ENCODE measurements around the gene FNDC3B. TPM values are rescaled to one million over a fixed set of nuclear protein-coding genes. Genes with fewer than 3 reads are reported as not detected.

The FNDC3B gene
- total RNA-seq, 1 experiment from 2014 or later: 173 TPM

GRCh38 chr3:172227340-172228035 lies 188.1 kb downstream of the FNDC3B start:
- ChIA-PET CTCF (no interaction called here), POLR2A (no interaction called here)
- DNase-seq (ENCODE audit: low read depth, low spot score) (no peak), ATAC-seq (no peak)
- TF ChIP-seq TCF7L2 (IDR thresholded peaks at IDR 0.05; ENCODE audit: low read depth, low read length) (no peak), REST (IDR thresholded peaks at IDR 0.05; ENCODE audit: insufficient read depth in 1 of 2, low read depth in 2 of 2, low read length in 1 of 2) (no peak), SIN3A (IDR thresholded peaks at IDR 0.05; ENCODE audit: borderline replicate concordance, insufficient read depth, low read depth, low read length) (no peak), POLR2AphosphoS5 (IDR thresholded peaks at IDR 0.05; ENCODE audit: low read depth, low read length) (no peak)
- TF ChIP-seq, protein P1, sequence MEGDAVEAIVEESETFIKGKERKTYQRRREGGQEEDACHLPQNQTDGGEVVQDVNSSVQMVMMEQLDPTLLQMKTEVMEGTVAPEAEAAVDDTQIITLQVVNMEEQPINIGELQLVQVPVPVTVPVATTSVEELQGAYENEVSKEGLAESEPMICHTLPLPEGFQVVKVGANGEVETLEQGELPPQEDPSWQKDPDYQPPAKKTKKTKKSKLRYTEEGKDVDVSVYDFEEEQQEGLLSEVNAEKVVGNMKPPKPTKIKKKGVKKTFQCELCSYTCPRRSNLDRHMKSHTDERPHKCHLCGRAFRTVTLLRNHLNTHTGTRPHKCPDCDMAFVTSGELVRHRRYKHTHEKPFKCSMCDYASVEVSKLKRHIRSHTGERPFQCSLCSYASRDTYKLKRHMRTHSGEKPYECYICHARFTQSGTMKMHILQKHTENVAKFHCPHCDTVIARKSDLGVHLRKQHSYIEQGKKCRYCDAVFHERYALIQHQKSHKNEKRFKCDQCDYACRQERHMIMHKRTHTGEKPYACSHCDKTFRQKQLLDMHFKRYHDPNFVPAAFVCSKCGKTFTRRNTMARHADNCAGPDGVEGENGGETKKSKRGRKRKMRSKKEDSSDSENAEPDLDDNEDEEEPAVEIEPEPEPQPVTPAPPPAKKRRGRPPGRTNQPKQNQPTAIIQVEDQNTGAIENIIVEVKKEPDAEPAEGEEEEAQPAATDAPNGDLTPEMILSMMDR (IDR thresholded peaks at IDR 0.05): no peak
- H3K27me3 ChIP-seq (ENCODE audit: control insufficient read depth, insufficient read depth, low read length): no peaks in the 10 kb centered on the region
- no peak overlapping the region for H3K27ac ChIP-seq (ENCODE audit: low read length)
- H3K4me1 ChIP-seq (ENCODE audit: control insufficient read depth, insufficient read depth, low read length): peaks cover 31% of the 10 kb centered on the region
- H3K4me3 ChIP-seq (ENCODE audit: low read depth in 2 of 2, low read length in 2 of 2): no peak overlapping the region
- in situ Hi-C loops (cut with HindIII; ENCODE audit: low pct_unique_long_range_greater_than_20kb, low sequenced_read_pairs): no loop called here
- no peaks in the 10 kb centered on the region; the same call in 1 of the 2 replicates for H3K36me3 ChIP-seq (ENCODE audit: control insufficient read depth, insufficient read depth, low read length)
- H3K9me3 ChIP-seq (ENCODE audit: control insufficient read depth, insufficient read depth, low read depth, low read length): no peaks in the 10 kb centered on the region
- no TSS peak for BruUV-seq (replicated peaks)
- intact Hi-C loops (cut with micrococcal nuclease; ENCODE audit: unreplicated experiment): no loop called here

DNA sequence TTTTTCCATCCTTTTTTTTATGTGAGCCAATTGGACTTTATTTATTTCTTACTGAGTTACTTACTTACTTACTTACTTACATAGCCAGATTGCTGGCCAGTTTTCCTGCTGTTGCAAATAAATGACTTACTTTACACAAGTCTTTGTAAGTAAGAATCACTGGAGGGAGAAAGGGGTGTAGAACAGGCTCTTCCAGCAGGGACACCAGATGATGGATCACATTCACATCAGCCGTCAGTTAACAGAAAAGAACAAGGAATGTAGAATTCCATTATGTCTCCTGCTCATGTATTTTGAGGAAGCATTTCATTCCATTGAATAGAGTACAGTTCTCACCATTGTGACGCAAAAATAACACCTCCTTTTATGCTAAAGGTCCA lies 188.6 kb downstream of the FNDC3B start:
- no TSS peak for BruUV-seq (replicated peaks)
- H3K36me3 ChIP-seq (ENCODE audit: control insufficient read depth, insufficient read depth, low read length): no peaks in the 10 kb centered on the region; the same call in 1 of the 2 replicates

More for the DNA sequence above, 188.6 kb downstream of the FNDC3B start:
- H3K27ac ChIP-seq (ENCODE audit: low read length): no peak overlapping the region
- POLR2A ChIA-PET: no interaction called here
- no peak for DNase-seq (ENCODE audit: low read depth, low spot score)
- no peak for ATAC-seq
- H3K4me3 ChIP-seq (ENCODE audit: low read depth in 2 of 2, low read length in 2 of 2): no peak overlapping the region
- no peaks in the 10 kb centered on the region for H3K27me3 ChIP-seq (ENCODE audit: control insufficient read depth, insufficient read depth, low read length)
- CTCF ChIA-PET: no interaction called here
- in situ Hi-C loops (cut with HindIII; ENCODE audit: low pct_unique_long_range_greater_than_20kb, low sequenced_read_pairs) (no loop called here), intact Hi-C loops (cut with micrococcal nuclease; ENCODE audit: unreplicated experiment) (no loop called here)
- TF ChIP-seq REST (IDR thresholded peaks at IDR 0.05; ENCODE audit: insufficient read depth in 1 of 2, low read depth in 2 of 2, low read length in 1 of 2) (no peak), SIN3A (IDR thresholded peaks at IDR 0.05; ENCODE audit: borderline replicate concordance, insufficient read depth, low read depth, low read length) (no peak), TCF7L2 (IDR thresholded peaks at IDR 0.05; ENCODE audit: low read depth, low read length) (no peak), POLR2AphosphoS5 (IDR thresholded peaks at IDR 0.05; ENCODE audit: low read depth, low read length) (no peak)
- TF ChIP-seq, protein P1 (IDR thresholded peaks at IDR 0.05): no peak
- peaks cover 27% of the 10 kb centered on the region for H3K4me1 ChIP-seq (ENCODE audit: control insufficient read depth, insufficient read depth, low read length)
- H3K9me3 ChIP-seq (ENCODE audit: control insufficient read depth, insufficient read depth, low read depth, low read length): no peaks in the 10 kb centered on the region
